22Rv1 (cell line): ENCODE measurements around the gene FAM174B.

Source experiments
- H3K27ac ChIP-seq: fragments of 450-650 bp; 2 replicates; pipeline ENCODE4 v1.5.1; 2017
- CTCF ChIP-seq: fragments of 450-650 bp; IDR thresholded peaks from 2 replicates; pipeline ENCODE4 v1.5.1; 2017; ENCODE audit warnings: mild to moderate bottlenecking
- ZFX ChIP-seq: fragments of 450-650 bp; IDR thresholded peaks from 2 replicates; pipeline ENCODE4 v1.6.1; 2017; ENCODE audit warnings: antibody characterized with exemption, borderline replicate concordance

The FAM174B gene

DNA sequence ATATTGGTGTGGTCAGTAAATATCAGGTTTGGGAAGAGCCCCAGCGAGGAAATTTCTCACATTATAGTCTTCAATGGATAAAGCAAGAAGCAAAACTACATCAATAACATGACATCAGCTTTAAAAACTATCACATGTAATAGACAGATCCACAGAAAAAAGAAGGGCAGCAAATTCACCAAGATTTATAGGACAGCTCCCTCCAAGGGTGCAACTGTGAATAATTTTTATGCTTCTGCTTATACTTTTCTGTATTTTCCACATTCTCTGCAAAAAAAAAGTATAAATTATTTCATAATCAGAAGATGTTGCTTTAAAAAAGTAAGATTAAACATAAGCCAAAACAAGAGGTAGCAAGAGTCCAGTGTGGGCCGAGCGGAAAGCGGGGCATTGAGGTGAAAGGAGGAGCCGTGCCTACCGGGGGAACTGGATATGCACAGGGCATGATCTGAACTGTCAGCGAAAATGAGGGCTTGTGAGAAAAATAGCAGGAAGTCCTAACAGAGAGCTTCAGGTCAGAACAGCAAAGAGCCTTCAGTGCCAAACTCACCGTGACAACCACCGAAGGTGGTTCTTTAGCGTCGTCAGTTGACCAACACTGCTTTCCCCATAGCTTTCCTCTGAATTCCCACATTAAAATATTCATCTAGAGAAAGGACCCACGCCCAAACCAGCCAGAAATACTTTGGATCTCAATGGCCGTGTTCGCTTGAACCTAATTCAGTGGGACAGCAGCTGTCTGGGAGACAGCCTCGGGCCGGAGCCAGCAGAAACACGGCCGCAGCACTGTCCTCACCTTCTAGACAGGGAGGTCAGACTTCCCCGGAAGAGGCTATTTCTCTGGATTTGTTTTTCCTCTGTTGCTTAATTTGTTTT is 59.8 kb downstream of the FAM174B start:
- H3K27ac ChIP-seq: no peak overlapping the region
- TF ChIP-seq ZFX (no peak), CTCF (no peak)

- TF ChIP-seq CTCF (no peak), ZFX (no peak)
- H3K27ac ChIP-seq: no peak overlapping the region
These were observed 64.3 kb downstream of the FAM174B start for GRCh38 chr15:92591275-92591674.

DNA sequence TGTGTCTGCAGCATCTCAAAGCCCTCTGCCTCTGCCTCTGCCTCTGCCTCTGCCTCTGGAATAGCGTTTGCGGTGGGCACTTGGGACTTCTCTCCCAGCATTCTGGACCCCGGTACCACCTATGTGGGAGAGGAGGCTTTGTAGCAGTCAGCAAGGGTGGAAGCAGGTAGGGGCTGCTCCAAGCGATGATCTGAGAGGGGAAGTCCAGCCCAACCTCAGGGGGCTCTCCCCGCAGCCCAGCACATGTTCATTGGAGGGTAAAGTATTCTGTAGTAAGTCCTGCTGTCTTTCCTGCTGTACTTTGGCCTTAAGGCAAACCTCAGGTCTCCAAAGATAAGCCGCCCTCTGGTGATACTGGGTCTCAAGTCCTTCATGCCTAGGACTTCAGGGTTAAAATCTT is 68.6 kb downstream of the FAM174B start:
- no peak for TF ChIP-seq ZFX
- no peak for TF ChIP-seq CTCF
- no peak overlapping the region for H3K27ac ChIP-seq

DNA sequence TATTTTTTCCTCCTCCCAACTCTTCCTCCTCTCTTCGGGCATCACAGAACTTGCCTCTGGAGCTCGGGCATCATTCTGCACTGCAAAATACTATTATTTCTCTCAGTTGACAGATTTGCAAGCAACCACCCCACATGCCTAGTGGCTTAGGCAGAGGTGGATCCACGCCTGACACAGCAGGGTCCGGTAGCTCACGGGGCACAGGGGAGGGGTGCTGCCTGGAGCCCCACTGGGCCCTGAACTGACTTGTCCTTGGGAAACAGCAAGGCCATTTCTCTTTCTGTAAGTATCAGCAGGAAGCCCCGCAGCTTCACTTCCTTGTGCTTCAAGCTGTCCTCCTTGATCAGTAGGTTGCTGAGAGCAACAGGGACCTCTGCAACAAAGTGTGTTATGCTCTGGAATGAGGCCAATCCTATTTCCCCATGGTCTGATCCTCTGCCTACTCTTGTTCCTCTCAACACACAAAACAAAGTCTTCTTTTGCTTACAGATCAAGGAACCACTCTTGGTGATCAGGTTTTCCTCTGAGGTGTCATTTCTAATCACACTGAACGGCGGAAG is 69.1 kb downstream of the FAM174B start:
- TF ChIP-seq CTCF: no peak
- no peak for TF ChIP-seq ZFX
- H3K27ac ChIP-seq: no peak overlapping the region

DNA sequence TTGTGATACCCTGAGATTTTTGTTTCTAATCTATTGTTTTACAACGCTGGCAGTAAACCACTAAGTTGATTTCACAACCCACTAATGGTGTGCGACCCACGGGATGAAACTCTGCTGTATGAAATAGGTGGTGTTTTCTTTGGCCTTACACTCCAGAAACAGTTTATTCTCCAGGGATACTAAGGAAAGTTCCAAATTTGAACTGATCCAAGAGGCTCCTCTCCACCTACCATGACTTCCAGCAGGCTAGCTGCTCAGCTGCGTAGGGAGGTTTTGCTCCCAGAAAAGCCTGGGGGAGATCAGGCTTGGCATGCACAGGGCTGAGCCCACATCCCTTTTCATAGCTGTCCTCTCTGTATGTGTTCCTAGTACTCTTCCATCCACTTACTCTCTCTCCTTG is 71.5 kb downstream of the FAM174B start:
- no peak for TF ChIP-seq CTCF
- TF ChIP-seq ZFX: no peak

GRCh38 chr15:92583096-92584034 is 72.2 kb downstream of the FAM174B start:
- no peak overlapping the region for H3K27ac ChIP-seq
- TF ChIP-seq CTCF (no peak), ZFX (no peak)

More for the DNA sequence above, 71.5 kb downstream of the FAM174B start:
- no peak overlapping the region for H3K27ac ChIP-seq

DNA sequence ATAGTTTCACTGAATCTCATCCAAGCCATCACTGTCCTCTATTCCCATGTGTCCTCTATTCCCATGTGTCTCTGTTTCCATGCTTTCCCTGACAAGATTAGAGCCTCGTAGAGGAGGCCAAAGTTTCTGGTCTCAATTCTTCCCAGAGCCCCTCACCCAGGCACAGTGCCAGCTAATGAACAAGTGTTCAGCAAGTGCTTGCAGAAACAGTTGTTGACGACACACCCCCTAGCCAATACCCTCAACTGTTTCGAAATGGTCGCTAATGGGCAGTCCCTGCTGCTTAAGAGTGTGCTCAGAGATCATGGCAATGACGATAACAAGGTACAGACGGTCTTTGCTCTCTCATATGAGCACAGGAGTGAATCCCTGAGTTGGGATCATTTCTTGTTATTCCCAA is 73.4 kb downstream of the FAM174B start:
- no peak overlapping the region for H3K27ac ChIP-seq
- TF ChIP-seq ZFX (no peak), CTCF (no peak)
